ENCODE data around the gene NOC2L.

Gene NOC2L

GRCh38 chr1:929712-930632 is 29.1 kb downstream of the NOC2L start:
- Histone ChIP-seq H3K4me1 (ENCODE audit: control insufficient read depth, insufficient read depth, low read length) (no peaks in the 10 kb centered on the region), H3K27ac (ENCODE audit: low read depth, low read length) (no peak overlapping the region), H3K4me3 (ENCODE audit: low read length) (no peak overlapping the region), H3K9ac (ENCODE audit: low read length) (no peak overlapping the region), H3K27me3 (ENCODE audit: control insufficient read depth, insufficient read depth, low read length) (peaks cover 28% of the 10 kb centered on the region), H3K36me3 (ENCODE audit: control insufficient read depth, insufficient read depth, low read length) (no peaks in the 10 kb centered on the region)

DNA sequence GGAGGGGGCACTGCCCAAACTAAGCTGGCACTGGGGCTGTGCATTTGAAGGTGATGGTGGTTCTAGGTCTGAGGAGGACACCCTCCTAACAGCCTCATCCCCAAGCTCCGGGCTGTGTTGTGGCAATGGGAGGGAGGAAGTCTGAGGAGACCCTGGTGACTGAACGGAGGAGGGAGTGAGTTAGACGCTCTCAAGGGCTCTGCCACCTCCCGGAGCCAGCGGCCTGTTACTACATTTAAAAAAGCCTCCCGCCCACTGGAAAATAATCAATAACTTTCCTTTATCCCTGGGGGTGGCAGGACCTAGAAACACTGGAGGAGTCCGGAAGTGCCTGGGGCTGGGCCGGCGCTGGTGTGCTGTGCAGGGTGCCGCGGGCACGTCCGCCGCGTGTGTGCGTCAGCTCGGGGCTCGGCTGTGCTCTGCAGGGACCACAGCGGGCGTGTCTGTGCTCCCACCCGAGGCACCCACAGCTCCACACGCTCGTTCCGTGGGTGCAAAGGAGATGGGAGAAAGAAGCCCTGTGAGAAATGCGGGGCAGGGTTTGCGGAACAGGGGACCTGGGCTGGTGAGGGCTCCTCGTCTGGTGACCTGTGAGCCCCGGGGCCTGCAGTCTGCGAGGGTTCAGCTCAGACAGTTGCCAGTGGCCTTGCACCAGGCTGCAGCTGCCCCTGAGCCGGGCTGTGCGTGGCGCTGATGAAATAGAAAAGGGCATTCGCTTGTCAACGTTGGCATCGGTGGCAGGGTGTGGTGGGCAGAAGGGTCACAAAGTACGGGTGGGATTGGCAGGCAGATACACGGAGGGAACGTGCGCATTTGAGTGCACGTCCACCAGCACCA is 30.0 kb downstream of the NOC2L start:
- Histone ChIP-seq H3K27ac (ENCODE audit: low read depth, low read length) (no peak overlapping the region), H3K4me3 (ENCODE audit: low read length) (no peak overlapping the region), H3K9ac (ENCODE audit: low read length) (no peak overlapping the region), H3K36me3 (ENCODE audit: control insufficient read depth, insufficient read depth, low read length) (no peaks in the 10 kb centered on the region), H3K4me1 (ENCODE audit: control insufficient read depth, insufficient read depth, low read length) (no peaks in the 10 kb centered on the region), H3K27me3 (ENCODE audit: control insufficient read depth, insufficient read depth, low read length) (peaks cover 26% of the 10 kb centered on the region)

- Histone ChIP-seq H3K4me3 (ENCODE audit: low read length) (no peak overlapping the region), H3K36me3 (ENCODE audit: control insufficient read depth, insufficient read depth, low read length) (no peaks in the 10 kb centered on the region), H3K4me1 (ENCODE audit: control insufficient read depth, insufficient read depth, low read length) (no peaks in the 10 kb centered on the region), H3K27me3 (ENCODE audit: control insufficient read depth, insufficient read depth, low read length) (peaks cover 30% of the 10 kb centered on the region), H3K27ac (ENCODE audit: low read depth, low read length) (no peak overlapping the region), H3K9ac (ENCODE audit: low read length) (no peak overlapping the region)
Measured at GRCh38 chr1:927748-928147, 31.3 kb downstream of the NOC2L start.

DNA sequence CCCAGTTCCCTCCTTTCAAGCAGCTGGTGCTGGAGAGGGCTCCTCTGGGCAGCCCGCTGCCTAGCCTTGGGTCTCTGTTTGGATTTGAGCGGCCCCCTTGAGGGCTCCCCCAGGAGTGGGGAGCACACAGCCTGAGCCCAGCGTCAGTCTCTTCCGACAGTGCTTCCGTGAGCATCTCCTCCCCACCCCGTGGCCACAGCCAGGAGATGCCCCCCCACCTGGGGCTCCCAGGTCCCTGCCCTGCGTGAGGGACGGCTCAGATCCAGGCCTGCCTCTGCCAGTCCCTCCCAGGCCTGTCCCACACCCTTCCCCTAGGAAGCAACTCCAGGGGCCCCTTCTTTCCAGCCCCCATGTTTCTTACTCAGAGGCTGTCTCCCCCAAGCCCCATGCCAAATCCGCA is 31.8 kb downstream of the NOC2L start:
- H3K4me3 ChIP-seq (ENCODE audit: low read length) = no peak overlapping the region
- H3K36me3 ChIP-seq (ENCODE audit: control insufficient read depth, insufficient read depth, low read length) = no peaks in the 10 kb centered on the region
- H3K4me1 ChIP-seq (ENCODE audit: control insufficient read depth, insufficient read depth, low read length) = no peaks in the 10 kb centered on the region
- peaks cover 31% of the 10 kb centered on the region for H3K27me3 ChIP-seq (ENCODE audit: control insufficient read depth, insufficient read depth, low read length)
- H3K9ac ChIP-seq (ENCODE audit: low read length) = no peak overlapping the region
- H3K27ac ChIP-seq (ENCODE audit: low read depth, low read length) = no peak overlapping the region

- H3K36me3 ChIP-seq (ENCODE audit: control insufficient read depth, insufficient read depth, low read length) = no peaks in the 10 kb centered on the region
- H3K4me1 ChIP-seq (ENCODE audit: control insufficient read depth, insufficient read depth, low read length) = peaks cover 5% of the 10 kb centered on the region
- H3K27ac ChIP-seq (ENCODE audit: low read depth, low read length) = no peak overlapping the region
- H3K9ac ChIP-seq (ENCODE audit: low read length) = no peak overlapping the region
- peak overlapping the region; percentile 25 for H3K4me3 ChIP-seq (ENCODE audit: low read length)
- H3K27me3 ChIP-seq (ENCODE audit: control insufficient read depth, insufficient read depth, low read length) = peaks cover 35% of the 10 kb centered on the region
Measured at GRCh38 chr1:925561-926421, 33.3 kb downstream of the NOC2L start.

GRCh38 chr1:924656-925560 is 34.1 kb downstream of the NOC2L start:
- H3K27ac ChIP-seq (ENCODE audit: low read depth, low read length) = no peak overlapping the region
- H3K36me3 ChIP-seq (ENCODE audit: control insufficient read depth, insufficient read depth, low read length) = no peaks in the 10 kb centered on the region
- peaks cover 11% of the 10 kb centered on the region for H3K4me1 ChIP-seq (ENCODE audit: control insufficient read depth, insufficient read depth, low read length)
- H3K27me3 ChIP-seq (ENCODE audit: control insufficient read depth, insufficient read depth, low read length) = peaks cover 41% of the 10 kb centered on the region
- H3K4me3 ChIP-seq (ENCODE audit: low read length) = peak overlapping the region; percentile 50
- H3K9ac ChIP-seq (ENCODE audit: low read length) = no peak overlapping the region

- Histone ChIP-seq H3K36me3 (ENCODE audit: control insufficient read depth, insufficient read depth, low read length) (no peaks in the 10 kb centered on the region), H3K27me3 (ENCODE audit: control insufficient read depth, insufficient read depth, low read length) (peaks cover 44% of the 10 kb centered on the region), H3K4me3 (ENCODE audit: low read length) (peak overlapping the region; percentile 50), H3K4me1 (ENCODE audit: control insufficient read depth, insufficient read depth, low read length) (peaks cover 11% of the 10 kb centered on the region), H3K9ac (ENCODE audit: low read length) (no peak overlapping the region), H3K27ac (ENCODE audit: low read depth, low read length) (no peak overlapping the region)
Measured at GRCh38 chr1:923991-924655, 34.9 kb downstream of the NOC2L start.

- Histone ChIP-seq H3K36me3 (ENCODE audit: control insufficient read depth, insufficient read depth, low read length) (no peaks in the 10 kb centered on the region), H3K4me1 (ENCODE audit: control insufficient read depth, insufficient read depth, low read length) (peaks cover 11% of the 10 kb centered on the region), H3K27me3 (ENCODE audit: control insufficient read depth, insufficient read depth, low read length) (peaks cover 48% of the 10 kb centered on the region), H3K4me3 (ENCODE audit: low read length) (peak within 1 kb of the TSS; percentile 68), H3K27ac (ENCODE audit: low read depth, low read length) (no peak within 1 kb of the TSS), H3K9ac (ENCODE audit: low read length) (no peak within 1 kb of the TSS)
Measured at GRCh38 chr1:923131-923990, 35.7 kb downstream of the NOC2L start, which contains the start of gene SAMD11. Gene SAMD11, plus strand, starts transcription at chr1:923923. Its CDS starts 509 bp downstream, at chr1:924432.

DNA sequence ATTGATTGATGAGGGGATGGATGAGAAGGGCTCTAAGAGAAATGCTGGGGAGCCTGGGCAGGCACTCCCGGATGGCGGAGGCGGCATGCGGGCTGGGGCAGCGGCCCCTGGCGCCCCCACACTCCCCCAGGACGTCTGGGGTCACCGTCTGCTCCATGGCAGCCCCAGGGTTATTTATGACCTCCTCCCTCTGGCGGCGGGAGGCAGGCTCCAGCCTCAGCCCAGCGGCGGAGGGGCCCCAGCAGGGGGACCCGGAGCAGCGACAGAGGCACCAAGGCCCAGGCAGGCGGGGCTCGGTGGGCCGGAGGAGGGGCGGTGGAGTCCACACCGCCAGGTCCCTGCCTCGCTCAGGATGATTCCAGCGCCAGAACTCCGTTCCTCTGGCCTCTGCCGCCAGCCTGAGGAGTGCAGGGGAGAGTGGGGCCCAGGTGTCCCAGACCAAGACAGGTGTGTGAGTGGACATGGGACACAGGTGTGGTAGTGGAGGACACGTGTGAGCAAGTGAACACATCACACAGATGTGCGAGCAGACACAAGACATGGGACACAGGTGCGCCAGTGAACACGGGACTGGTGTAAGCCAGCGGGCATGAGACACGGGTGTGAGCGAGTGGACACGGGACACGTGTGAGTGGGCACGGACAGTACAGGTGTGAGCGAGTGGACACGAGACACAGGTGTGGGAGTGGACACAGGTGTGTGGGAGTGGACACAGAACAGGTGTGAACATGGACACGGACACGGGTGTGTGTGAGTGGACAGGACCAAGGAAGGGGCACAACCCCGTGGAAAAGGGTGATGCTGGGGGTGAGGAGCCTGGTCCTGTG is 37.8 kb downstream of the NOC2L start:
- Histone ChIP-seq H3K4me3 (ENCODE audit: low read length) (peak overlapping the region; percentile 37), H3K4me1 (ENCODE audit: control insufficient read depth, insufficient read depth, low read length) (peaks cover 11% of the 10 kb centered on the region), H3K27ac (ENCODE audit: low read depth, low read length) (no peak overlapping the region), H3K27me3 (ENCODE audit: control insufficient read depth, insufficient read depth, low read length) (peaks cover 49% of the 10 kb centered on the region), H3K9ac (ENCODE audit: low read length) (no peak overlapping the region), H3K36me3 (ENCODE audit: control insufficient read depth, insufficient read depth, low read length) (no peaks in the 10 kb centered on the region)

- H3K4me1 ChIP-seq (ENCODE audit: control insufficient read depth, insufficient read depth, low read length) = peaks cover 11% of the 10 kb centered on the region
- no peaks in the 10 kb centered on the region for H3K36me3 ChIP-seq (ENCODE audit: control insufficient read depth, insufficient read depth, low read length)
- peak overlapping the region; percentile 37 for H3K4me3 ChIP-seq (ENCODE audit: low read length)
- no peak overlapping the region for H3K27ac ChIP-seq (ENCODE audit: low read depth, low read length)
- peaks cover 42% of the 10 kb centered on the region for H3K27me3 ChIP-seq (ENCODE audit: control insufficient read depth, insufficient read depth, low read length)
- no peak overlapping the region for H3K9ac ChIP-seq (ENCODE audit: low read length)
Measured at GRCh38 chr1:920521-920920, 38.5 kb downstream of the NOC2L start.

Data from rectal smooth muscle tissue (tissue), 1 donor.